Stimulated activated CD4-positive, alpha-beta T cell treated with anti-CD3 and anti-CD28 coated beads, Interleukin-1b, Interleukin-23, amount 100 ng/mL, for 24 hours (primary cell): ENCODE measurements around the gene LIPT2.

Source experiments
- DNase-seq, 4 experiments: peaks; one replicate each; pipeline ENCODE4 v3.0.0-alpha.2; 2020; ENCODE audit warnings: low read depth in 4 of 4, low spot score in 1 of 4

LIPT2 gene

DNA sequence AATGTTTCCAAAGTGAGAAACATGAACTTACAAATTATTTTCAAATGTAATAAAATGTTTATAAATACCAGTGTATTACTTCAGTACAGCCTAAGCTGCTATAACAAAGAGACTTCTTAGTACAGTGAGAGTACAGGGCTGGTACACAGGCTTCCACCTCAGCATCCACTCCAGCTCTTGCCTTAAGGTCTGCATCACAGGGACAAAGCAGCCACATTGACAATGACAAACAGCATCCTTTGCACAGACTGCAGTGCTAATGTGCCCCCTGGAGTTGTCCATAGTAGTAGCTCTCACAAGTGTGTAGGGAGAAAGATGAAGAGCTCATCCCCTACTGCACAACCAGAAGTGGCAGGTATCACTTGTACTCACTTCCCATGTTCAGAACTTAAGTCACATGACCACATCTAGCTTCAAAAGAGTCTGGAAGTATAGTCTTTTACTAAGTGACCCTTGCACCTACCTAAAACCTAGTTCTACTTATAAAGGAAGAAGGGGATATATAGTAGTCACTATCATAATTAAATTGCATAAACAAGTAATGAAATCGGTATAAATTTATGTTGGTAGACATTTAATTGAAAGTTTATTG, 10.7 kb upstream of the LIPT2 start:
- no peak for DNase-seq

DNA sequence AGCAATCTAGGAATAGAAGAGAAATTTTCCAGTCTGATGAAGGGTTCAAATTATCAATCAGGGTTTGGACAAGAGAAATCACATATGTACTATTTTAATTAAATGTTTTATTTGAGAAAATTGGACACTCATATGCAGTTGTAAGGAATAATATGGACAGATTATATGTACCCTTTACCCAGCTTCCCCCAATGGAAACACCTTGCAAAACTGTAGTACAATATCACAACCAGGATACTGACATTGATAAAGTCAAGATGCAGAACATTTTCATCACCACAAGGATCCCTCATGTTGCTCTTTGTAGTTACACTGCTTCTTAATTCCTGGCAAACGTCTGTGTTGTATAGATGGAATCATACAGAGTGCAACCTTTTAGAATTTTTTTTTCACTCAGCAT, 1.4 kb upstream of the LIPT2 start:
- no peak for DNase-seq

DNA sequence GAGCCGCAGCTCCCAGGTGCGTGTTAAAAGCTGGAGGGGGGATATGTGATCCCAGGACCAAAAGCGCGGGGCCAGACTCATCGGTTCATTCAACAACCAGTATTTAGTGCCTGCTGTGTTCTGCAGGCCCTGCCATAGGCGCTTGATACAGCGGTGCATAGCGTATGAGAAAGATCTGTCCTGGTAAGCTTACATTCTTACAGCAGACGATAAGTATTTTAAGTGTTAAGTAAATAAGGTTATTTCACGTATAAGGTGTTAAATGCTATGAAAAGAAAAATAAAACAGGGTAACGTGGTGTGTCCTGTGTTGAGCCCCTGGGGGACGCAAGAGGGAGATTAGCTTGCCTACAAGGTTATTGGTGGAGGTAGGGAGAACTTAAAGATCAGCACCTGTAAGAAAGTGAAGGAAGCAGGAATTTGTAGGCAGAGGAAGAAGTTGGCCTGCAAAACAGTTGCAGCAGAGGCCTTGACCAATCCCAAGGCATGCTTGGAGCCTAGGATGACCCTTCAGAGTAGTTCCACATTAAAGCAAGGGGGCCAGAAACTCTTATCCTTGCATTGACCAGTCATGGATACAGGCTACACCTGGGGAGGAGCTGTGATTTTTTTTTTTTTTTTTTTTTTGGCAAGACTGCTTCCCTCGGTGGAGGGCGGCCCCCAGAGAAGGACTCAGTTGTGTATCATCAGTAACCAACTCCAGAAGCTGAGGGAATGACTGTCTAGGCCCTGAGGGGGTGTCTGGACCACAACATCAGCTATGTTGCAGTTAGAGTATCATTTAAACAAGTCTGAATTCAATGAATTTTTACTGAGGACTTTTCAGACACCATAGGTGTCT, 487 bp upstream of the LIPT2 start:
- no peak for DNase-seq

DNA sequence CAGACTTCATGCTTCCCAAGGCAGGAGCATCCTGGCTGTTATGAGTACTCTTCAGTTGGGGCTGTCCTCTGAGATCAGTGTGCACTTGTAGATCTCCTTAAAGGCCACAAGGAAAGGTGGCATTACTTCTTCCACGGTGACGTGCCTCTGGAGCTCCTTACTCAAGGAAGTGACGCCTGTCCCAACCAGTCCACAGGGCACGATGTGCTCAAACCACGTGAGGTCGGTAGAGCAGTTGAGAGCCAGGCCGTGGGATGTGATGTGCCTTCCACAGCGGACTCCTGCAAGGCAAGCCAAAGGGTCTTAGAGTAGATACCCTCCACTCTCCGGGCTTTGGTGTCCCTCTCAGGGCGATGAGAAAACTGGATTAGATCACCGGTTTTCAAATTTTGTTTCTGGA, 1.4 kb downstream of the LIPT2 start:
- DNase-seq: no peak

DNA sequence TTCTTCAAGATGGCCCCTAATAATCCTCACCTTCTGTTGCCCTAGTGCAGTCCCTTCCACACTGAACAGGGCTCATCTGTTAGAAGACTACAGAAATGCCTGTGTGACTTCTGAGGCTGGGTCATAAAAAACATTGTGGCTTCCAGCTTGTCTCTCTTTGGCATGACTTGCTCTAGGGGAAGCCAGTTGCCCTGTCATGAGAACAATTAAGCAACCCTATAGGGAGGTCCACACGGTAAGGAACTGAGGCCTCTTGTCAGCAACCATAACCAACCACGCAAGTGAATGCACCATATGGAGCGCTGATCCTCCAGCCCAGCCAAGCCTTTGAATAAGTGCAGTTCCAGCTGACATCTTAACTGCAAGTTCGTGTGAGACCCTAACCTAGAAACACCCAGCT, 2.6 kb downstream of the LIPT2 start:
- DNase-seq: no peak

DNA sequence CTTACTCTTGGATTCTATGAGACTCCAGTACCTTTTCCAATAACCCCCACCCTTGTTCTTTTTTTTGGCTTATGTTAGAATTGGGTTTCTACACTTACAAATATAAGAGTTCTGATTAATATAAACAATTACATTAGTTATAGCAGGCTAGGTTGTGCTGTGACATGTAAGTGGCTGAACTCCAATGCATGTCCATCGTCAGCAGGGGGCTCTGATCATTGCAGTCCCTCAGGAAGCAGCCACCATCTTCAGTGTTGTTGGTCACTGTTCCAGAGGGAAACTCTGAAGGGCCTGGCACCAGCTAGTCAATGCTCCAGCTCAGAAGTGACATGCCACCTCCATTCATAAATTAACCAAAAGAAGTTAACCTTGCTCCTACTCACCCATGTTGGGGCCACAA, 5.6 kb downstream of the LIPT2 start:
- DNase-seq: no peak

DNA sequence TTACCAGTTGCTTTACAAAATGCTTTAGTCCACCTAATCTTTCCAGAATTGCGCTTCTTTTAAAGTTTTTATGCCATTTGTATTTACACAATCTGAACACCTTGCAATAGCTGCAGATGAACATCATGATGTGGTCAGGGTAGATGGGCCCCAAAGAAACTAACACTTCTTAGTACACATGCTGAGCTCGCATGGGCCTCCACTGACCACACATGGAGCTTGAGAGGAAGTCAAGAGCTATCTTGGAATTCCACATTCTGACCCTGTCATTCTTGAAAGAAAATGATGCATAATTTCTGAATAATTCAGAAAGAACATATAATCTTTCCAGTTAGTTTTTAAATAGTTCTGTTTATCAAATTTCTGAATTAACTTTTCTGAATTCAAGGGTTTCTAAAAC, 7.7 kb downstream of the LIPT2 start:
- no peak for DNase-seq

DNA sequence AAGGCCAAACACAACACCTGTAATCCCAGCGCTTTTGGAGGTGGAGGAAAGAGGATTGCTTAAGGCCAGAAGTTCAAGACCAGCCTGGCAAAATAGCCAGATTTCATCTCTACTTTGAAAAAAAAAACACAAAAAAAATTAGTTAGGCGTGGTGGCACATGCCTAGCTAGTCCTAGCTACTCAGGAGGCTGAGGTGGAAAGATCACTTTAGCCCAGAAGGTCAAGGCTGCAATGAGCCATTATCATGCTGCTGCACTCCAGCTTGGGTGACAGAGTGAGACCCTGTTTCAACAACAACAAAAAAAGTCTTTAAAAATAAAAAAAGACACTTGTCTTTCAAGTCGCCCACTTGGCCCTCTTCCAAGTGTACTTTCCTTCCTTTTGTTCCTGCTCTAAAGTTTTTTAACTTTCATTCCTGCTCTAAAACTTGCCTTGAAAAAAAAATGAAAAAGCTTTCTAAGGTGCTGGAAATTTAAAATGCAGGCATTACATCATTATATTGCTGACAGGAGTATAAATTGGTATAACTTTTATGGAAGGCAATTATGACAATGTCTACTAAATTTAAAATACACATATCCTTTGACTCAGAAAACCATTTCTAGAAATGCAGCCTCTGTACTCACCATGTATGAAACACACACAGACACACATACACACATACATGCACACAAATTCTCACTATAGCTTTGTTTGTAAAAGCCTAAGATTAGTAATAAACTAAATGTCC, 12.7 kb downstream of the LIPT2 start:
- DNase-seq: no peak

DNA sequence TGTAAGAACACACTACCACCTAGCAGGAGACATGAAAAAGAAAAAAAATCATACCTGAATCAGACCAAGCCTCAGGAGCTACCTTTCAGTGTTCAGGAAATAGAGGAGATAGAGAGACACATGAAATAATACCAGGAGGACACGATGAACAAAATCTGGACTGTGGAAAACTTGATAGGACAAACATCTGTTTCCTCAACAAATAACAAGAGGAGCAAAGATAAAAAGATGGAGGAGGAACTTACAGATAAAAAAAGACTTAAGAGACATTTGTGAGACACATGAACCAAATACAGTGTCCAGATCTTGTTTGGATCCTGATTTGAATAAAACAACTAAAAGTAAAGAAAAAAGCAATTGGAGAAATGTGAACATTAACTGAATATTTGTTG, 13.8 kb downstream of the LIPT2 start:
- DNase-seq: no peak

DNA sequence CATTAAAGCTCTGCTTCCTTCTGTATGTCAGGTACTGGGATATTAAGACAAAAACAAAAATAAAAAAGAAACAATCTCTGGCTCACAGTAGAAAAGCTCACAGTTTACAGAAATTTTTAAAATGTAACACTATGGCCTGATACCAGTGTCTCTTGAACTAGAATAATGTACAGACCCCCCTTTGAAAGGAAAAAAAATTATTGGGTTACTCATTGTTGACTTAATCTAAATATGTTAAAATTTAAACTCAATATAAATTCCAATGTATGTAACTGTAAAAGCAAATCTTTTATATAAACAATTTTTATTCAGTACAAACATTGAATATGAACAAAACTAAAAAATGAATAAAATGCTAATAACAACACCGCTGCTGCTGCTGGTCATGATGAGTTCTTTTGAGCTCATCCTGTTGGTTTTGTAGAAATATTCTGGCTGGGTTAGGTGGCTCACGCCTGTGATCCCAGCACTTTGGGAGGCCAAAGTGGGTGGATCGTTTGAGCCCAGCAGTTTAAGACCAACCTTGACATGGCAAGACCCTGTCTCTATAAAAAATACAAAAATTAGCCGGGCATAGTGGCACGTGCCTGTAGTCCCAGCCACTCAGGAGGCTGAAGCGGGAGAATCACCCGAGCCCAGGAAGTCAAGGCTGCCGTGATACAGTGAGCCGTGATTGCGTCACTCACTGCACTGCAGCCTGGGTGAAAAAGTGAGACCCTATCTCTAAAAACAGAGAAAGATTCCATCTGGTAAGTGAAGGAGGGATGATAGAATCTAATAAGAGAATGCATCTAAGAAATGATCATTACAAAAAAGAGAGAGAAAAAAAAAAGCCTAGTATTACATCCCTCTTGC, 14.4 kb downstream of the LIPT2 start:
- DNase-seq: no peak

DNA sequence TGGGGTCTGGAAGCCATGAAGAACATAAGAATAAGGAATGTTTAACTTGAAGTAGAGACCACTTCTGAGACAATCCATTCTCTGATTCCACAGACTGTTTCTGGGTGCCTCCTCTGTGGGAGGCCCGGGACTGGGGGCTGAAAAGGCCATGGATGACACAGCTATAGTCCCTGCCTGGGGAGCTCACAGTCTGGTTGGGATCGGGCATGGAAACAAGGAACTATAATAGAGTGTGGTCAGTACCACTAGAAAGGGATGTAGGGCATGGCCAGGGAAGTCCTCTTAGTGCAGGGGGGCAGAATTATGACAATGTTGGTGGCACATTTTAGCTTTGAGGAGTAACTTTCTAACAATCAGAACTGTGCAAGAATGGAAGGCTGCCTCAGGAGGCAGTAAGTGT, 17.0 kb downstream of the LIPT2 start:
- no peak for DNase-seq

DNA sequence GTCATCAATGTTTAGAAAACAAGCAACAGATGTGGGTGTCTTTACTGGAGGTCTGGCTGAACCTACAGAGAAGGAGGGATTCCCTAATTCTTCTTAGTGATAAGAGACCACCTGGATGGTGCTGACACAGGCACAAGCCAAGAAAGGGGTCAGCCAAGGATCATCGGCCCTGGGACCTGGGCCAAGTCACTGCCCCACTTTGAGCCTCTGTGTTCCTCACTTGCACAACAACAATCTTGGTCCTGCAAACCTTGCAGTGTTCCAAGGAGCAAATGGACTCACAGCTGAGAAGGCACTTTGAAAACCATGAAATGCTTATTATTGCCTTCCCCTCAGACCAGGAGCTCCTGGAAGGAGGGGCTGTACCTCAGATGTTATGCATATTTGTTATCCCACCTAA, 19.2 kb downstream of the LIPT2 start:
- no peak for DNase-seq

DNA sequence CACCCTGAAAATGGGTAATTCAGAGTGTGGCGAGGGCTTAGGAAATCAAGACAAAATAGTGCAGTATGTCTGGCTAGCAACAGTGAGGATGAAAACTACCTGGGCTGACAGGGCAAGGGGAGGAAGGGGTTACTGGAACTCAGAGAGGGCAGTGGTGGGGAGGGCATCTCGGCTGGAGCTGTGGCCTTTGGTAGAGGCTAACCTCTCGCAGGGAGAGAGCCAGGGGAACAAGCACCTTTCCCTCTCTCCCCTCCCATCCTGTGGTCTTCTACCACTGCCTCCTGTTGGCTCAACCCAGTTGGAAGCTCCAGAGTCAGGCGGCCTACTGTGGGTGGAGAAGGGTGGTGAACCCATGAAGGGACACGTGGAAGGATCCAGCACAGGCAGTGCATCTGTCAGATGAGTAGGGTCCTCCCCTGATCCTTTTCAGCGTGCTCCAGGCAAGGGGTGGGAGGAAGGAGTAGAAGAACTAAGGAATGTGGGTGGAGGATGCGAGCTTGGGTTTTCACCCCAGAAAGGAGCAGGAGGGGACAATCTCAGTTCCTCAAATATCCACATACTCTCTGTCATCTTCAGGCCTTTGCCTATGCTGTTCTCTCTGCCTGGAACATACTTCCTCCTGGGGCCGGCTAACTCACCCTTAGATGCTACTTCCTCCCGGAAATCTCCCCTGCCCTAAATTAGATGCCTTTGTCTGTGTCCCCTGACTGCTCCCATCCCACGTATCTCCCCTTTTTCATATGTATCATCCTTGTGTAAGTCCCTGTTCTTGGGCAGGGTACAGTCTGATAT, 19.9 kb downstream of the LIPT2 start:
- DNase-seq: no peak

DNA sequence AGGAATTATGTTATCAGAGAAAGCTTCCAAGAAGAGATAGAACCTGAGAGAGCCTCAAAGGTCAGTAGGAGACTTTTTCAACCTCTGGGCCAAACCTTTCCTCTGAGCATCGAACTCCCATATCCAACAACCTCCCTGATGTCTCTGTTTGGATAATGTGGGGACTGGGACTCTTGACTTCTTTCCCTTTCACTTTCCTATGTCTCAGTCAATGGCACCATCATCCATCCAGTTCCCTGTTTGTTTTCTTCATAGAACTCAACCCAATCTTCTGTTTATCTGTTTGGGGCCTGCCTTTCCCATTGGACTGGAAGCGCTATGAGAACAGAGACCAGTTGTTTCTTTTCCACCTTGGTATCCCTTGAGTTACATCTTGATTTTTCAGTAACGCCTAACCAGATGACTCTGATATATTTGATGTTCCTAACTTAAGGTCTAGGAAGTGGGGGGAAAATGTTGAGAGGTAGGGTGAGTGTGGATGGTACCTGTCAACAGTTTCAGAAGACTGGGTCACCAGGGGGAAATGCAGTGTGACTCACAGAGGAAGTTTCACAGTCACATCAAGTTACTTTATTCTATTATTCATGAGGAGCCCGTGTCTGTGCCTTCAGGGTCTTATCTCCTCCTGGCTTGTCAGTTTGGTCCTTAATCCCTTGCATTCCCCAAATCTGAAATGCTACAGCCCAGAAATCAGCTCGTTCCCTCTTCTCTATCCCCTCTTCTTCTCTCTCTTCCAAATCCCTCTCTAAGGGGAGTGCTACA, 21.7 kb downstream of the LIPT2 start:
- DNase-seq: no peak

DNA sequence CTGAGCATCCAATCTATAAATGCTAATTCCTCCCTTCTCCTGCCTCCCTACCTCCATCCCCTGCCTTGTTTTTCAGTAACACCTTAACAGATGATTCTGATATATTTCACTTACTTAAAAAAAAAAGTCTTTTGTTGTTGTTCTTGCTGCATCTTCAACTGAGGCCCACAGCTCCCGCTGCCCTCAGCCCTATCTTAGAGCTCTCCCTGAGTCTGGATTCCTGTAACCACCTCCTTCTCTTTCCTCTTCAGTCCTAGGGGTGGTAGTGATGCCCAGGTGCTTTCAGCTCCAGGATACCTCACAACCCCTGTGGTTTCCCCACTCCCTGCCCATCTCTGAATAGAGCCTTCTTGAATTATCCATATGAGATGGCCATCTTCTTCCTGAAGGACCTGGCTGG, 22.5 kb downstream of the LIPT2 start:
- DNase-seq: no peak

DNA sequence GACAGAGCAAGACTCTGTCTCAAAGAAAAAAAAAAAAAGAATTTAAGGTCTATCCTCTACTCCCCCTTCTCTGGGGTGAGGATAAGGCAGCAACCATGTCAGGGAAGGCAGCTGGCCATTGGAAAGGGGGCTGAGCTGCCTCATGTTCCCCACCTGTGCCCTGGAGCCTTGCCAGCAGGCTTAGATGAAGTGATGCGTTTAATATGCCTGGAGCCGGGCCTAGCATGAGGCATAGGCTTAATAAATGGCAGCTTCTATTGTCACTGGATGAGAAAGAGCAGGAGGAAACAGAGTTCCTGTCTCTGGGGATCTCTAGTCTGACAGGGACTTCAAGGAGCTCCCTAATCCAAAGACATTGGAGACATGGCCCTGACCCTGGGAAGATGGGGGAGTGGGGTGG, 23.0 kb downstream of the LIPT2 start:
- DNase-seq: no peak

DNA sequence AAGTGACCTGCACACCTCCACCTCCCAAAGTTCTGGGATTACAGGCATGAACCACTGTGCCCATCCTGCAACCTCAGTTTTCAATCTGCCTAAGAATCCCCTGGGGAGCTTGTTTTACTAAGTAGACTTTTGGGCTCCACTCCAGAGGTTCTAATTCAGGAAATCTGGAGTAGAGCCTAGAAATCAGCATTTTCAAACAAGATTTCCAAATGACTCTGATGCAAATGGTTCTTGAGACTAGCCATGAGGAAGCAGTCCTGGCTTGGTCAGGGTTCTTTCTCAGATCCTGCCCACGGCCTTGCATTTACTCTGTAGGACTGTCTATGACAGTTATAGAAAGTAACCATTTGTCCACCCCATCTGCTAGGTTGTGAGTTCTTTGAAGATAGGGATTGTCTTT, 24.6 kb downstream of the LIPT2 start:
- DNase-seq: no peak

DNA sequence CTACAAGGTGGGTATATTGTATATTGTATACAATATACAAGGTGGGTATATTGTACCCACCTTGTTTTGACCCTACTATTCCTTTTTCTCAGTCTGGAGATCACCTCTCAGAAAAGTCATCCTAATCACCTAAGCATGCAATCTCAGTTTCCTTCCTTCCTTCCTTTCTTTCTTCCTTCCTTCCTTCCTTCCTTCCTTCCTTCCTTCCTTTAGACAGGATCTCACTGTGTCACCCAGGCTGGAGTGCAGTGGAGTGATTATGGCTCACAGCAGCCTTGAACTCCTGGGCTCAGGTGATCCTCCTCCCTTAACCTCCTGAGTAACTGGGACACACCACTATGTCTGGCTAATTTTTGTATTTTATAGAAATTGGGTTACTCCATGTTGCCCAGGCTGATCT, 25.0 kb downstream of the LIPT2 start:
- no peak for DNase-seq

DNA sequence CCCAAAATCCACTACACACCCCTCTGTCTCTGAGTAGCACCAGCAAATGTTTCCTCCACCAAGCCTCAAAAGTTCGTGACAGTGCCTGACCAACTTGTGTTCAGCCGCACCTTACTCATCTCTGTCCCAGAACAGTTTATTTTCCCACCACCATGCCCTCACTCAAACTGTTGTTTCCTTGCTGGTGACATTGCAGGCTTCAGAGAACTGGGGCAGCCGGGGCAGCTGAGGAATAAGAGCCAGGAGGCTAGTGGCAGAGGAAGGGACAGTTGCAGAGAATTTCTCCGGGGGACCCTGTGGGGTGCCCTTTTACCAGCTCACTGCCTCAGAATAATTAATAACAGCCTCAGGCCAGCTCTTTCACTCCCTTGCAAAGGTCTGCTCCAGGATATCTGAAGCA, 25.5 kb downstream of the LIPT2 start:
- DNase-seq: no peak
